Measurements from ENCODE around the gene CLNK.

Gene CLNK, protein sequence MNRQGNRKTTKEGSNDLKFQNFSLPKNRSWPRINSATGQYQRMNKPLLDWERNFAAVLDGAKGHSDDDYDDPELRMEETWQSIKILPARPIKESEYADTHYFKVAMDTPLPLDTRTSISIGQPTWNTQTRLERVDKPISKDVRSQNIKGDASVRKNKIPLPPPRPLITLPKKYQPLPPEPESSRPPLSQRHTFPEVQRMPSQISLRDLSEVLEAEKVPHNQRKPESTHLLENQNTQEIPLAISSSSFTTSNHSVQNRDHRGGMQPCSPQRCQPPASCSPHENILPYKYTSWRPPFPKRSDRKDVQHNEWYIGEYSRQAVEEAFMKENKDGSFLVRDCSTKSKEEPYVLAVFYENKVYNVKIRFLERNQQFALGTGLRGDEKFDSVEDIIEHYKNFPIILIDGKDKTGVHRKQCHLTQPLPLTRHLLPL

DNA sequence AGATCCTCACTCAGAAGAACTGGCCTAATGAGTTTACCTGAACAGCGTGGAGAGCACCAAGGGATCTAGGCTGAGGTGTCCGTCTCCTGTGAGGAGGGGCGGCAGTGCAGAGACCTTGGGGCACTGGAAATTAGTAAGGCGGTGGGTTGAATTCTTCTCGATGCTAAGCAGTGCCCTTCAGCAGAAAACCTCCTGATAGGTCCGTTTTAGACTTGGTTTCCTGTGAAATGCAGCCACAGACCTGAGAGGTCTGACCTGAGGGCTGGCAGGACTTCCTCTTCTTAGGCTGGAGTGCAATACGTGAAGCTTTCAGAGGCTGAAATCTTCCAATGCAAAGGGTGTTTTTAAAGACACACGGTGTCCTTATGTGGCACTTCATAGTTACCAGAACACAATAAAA is at the start of gene CLNK:
Gene CLNK (minus strand): TSS at position 138 of the 400 bp plus-strand sequence. CDS start 16,899 bp downstream, outside the sequence.
- DNase-seq, result no peak

- no peak for DNase-seq
These were observed 49.0 kb upstream of the CLNK start for GRCh38 chr4:10733481-10734062.

DNA sequence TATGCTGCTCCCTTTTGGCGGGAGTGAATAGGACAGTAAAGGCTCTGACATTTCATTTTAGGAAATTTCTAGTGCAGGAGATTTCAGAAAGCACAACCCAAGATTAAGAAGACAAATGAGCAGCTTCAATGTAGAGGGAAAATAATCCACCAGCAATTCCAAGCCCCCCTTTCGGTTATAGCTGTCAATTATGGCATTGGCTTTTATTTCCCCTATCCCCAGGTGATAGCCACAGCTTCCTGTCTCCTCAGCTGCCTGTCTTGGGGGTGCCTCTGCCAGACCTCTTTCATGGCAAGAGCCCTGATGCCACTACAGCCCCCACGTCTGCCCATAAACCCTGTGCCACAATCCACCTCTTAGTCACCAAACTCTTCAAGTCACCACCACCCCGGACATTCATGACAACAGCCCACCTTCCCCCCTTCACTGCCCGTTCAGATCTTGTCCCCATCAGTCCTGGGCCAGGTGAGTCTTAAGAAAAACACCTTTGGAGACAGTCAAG is 48.4 kb upstream of the CLNK start:
- DNase-seq, result no peak

DNA sequence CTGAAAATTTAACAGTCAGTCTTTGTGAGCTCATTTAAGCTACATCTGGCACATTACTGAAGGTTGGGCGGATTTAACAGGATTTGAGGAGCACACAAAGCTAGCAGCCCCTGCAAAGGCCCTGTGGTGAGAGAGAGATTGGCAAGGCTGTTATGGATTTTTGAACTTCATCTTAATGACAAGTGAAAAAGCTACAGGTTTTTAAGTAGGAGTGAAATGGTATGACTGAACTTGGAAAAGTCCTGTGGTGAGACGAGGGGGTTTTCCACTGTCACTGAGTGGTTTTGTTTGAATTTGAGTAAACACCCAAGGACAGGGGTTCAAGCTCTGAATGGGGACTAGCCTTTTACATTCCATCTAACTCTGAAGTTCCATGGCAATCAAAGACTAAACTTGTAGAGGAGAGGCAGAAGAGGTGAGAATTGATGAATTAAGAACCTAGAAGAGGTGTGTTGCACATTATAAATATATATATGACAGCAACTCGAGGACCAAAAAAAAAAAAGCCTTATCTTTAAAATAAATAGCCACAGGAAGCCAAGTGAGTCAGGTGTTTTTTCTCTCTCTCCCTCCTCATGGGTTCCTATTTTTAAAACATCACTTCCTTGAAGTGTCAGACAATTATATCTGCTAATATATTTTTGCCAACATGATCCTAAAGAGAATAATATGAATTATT is 47.8 kb upstream of the CLNK start:
- DNase-seq, result no peak

GRCh38 chr4:10731690-10732089 is 47.1 kb upstream of the CLNK start:
- DNase-seq, result no peak

- DNase-seq, result no peak
These were observed 46.6 kb upstream of the CLNK start for GRCh38 chr4:10731162-10731561.

- no peak for DNase-seq
These were observed 46.0 kb upstream of the CLNK start for GRCh38 chr4:10730590-10730989.

GRCh38 chr4:10730019-10730418 is 45.5 kb upstream of the CLNK start:
- DNase-seq, result no peak

- no peak for DNase-seq
These were observed 44.8 kb upstream of the CLNK start for GRCh38 chr4:10729366-10729765.

- DNase-seq, result no peak
These were observed 43.4 kb upstream of the CLNK start for GRCh38 chr4:10728016-10728415.

DNA sequence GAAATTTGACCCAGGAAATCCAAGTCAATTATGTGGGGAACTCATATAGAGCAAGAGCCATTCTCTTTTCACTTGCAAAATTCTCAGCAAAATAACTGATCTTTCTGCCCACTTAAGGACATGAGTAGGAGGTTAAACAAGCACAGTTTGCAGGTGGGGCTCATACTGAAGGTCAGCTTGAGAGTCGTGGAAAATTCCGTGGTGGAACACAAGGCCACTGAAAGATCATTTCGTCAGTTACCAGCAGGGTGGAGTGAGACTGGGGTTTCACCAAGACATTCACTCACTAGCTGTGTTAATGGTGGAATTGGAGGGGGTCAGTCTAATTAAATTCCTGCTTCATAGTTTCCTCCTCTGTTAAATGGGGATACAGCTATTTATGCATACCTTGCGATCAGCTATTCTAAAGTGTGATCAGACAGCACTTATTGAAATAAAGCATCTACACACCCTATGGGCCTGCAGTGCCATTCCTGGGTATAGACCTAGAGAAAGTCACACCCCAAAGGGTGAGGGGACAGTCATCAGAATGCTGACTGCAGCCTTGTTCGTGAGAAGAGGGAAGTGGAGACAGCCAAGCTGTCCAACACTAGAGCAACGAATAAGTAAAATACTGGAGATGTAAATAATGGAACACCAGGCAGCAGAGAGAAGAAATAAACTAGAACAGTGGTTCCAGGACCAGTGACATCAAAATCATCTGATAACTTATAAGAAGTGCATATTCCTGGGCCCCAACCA is 42.7 kb upstream of the CLNK start:
- DNase-seq, result no peak

- no peak for DNase-seq
These were observed 38.4 kb upstream of the CLNK start for GRCh38 chr4:10722957-10723356.

DNA sequence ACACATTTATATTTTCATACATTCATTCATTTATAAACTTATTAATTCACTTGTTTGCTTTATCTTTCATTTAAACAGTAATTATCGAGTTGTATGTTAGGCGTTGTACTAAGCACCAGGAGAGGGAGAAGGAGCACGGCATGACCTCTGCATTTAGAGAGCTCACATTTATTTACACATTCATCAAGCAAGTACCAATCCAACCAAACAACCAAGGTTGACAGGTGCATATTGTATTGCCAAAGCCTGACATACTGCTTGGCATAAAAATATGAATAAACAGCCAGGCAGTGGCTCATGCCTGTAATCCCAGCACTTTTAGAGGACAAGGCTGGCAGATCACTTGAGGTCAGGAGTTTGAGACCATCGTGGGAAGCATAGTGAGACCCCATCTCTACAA is 37.0 kb upstream of the CLNK start:
- DNase-seq, result no peak

DNA sequence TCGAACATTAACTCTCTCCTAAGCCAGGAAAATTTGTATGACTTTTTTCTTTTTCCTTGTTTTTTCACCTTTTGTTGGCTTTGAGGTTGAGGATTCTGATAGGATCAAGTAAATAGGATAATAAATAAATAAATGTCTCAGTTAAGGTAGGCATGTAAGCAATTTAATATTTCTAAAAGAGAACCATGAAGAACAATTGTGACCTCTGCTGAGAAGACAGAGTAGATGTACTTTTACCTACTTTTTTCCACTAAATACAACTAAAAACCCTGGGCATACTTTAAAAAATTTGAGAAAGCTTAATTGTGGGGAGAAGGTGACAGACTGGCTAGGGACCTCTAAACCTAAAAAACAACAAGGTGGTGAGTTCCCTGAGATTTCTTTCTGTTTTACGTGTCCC is 31.6 kb upstream of the CLNK start:
- no peak for DNase-seq

DNA sequence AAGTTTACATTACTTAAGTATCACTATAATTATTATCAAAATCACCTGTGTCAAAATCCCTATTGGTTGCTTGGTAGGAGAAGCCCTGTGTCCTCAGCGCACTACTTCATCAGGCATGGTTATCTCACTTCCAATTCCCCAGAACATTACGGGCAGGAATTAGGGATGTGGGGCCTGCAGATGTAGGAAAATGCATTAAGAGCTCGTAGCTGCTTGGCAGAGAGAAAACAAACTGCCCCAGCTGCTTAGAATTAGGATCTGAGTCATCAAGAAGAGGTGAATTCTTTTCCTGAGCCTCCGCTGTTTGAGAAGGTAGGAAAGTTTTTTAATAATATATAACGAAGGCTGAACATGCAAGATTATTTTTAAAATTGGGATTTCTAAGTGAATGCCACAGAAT is 31.1 kb upstream of the CLNK start:
- DNase-seq, result no peak

DNA sequence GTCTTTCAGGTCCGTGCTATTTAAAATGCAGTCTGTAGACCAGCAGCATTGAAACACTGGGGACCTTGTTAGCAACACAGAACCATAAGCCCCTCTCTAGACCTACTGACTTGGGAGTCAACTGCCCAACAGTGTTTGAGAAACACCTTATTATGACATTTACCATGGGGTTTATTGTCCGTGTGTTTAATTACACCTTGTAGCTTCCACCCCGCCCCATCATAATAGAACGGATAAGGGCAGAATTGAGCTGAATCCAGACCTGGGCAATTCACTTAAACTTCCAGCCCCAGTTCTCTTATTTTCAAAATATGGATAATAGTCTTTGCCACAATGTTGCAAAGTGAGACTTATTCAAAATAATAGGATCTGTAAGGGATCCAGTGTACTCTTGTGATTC is 30.6 kb upstream of the CLNK start:
- DNase-seq, result no peak

DNA sequence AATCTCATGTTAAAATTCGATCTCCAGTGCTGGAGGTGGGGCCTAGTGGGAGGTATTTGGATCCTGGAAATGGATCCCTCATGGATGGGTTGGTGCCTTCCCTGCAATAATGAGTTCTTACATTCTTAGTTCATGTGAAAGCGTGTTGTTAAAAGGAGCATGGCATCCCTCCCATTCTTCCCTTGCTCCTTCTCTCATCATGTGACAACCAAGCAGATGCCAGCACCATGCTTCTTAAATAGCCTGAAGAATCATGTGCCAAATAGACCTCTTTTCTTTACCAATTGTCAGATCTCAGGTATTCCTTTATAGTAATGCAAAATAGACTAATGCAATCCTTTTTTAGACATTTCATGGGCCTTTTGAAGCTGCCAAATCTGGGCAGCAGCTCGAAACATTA is 29.0 kb upstream of the CLNK start:
- DNase-seq, result no peak

DNA sequence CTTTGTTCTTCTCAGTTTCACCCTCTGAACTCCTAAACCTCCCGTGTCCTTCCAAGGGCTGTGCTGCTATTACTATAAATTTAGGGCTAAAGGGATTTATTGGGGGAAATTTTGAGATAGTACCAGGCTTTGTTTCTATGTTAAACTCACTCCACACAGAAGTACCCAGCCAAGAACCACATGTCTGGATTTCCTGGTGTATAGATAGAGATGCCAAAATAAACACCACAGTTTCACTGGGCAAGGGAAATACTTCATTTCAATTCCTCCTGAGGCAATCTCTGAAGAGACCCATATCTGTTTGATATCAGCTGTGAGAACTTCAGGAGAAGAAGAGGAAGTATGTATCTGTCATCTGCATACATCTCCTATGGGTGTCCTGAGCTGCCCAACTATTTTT is 21.7 kb upstream of the CLNK start:
- no peak for DNase-seq

- DNase-seq, result no peak
These were observed 19.9 kb upstream of the CLNK start for GRCh38 chr4:10704430-10704810.

GRCh38 chr4:10703766-10704429 is 19.3 kb upstream of the CLNK start:
- no peak for DNase-seq

- no peak for DNase-seq
These were observed 18.6 kb upstream of the CLNK start for GRCh38 chr4:10703156-10703555.

DNA sequence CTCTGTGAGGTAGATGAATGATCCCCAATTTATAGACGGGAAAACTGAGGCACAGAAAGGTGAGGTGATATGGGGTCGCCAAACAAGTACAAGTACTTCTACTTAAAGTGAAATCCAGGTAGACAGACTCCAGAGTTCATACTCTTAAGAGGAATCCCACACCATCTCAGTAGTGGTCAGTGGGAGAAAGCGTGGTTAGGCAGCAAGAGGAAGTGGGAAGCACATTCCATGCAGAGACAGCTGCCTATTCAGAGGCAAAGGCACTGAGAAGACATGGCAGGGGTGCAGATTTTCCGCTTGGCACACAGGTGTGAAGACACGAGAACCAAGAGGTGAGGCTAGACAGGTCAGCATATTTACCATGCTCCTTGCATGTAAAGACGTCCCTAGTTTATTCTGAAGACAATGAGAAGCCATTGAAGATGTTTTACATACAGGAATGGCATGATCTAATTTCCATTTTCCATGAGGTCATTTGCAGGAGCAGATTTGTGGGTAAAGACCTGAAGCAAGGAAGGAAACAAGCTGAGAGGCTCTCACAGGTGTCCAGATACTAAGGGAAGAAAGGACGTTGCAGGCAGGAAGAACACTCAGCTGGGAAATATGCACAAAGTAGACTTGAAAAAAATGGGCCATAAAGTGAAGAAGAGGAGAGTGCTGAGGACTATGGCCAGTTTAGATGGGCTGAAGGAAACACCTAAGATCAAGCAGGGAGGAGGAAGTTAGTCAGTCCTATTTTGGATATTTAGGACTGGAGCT is 17.3 kb upstream of the CLNK start:
- no peak for DNase-seq

Measured in midbrain (tissue), 1 donor.